ENCODE data around the gene CCRL2.
"Not testable (repeated sequence)": the region's sequence is repeated elsewhere in the genome, so short reads cannot be mapped to it uniquely, and the experiment has no call there.

Gene CCRL2

GRCh38 chr3:46405301-46406019 lies 1.6 kb upstream of the CCRL2 start:
- no peak for DNase-seq

- no peak for DNase-seq
These were observed 644 bp upstream of the CCRL2 start for GRCh38 chr3:46406443-46406787.

- DNase-seq, result no peak
These were observed 911 bp downstream of the CCRL2 start for GRCh38 chr3:46407970-46408369.

GRCh38 chr3:46408853-46409252 lies 1.8 kb downstream of the CCRL2 start:
- no peak for DNase-seq

GRCh38 chr3:46409739-46410489 lies 2.9 kb downstream of the CCRL2 start:
- no peak for DNase-seq

GRCh38 chr3:46410669-46411068 lies 3.6 kb downstream of the CCRL2 start:
- DNase-seq, result no peak

- DNase-seq, result no peak
These were observed 4.2 kb downstream of the CCRL2 start for GRCh38 chr3:46411271-46411670.

- no peak for DNase-seq
These were observed 5.8 kb downstream of the CCRL2 start for GRCh38 chr3:46412786-46413298.

GRCh38 chr3:46413951-46414350 lies 6.9 kb downstream of the CCRL2 start:
- DNase-seq, result no peak

GRCh38 chr3:46414739-46415138 lies 7.7 kb downstream of the CCRL2 start:
- DNase-seq, result no peak

GRCh38 chr3:46416125-46416810 lies 9.2 kb downstream of the CCRL2 start:
- DNase-seq, result no peak

GRCh38 chr3:46416811-46417510 lies 9.9 kb downstream of the CCRL2 start:
- no peak for DNase-seq

GRCh38 chr3:46417841-46418611 lies 11.0 kb downstream of the CCRL2 start:
- no peak for DNase-seq

GRCh38 chr3:46419816-46420215 lies 12.8 kb downstream of the CCRL2 start:
- no peak for DNase-seq

GRCh38 chr3:46420931-46421330 lies 13.9 kb downstream of the CCRL2 start:
- DNase-seq, result no peak

- DNase-seq, result no peak
These were observed 15.6 kb downstream of the CCRL2 start for GRCh38 chr3:46422617-46423016.

- DNase-seq, result no peak
These were observed 16.5 kb downstream of the CCRL2 start for GRCh38 chr3:46423588-46423987.

- not testable (repeated sequence) for DNase-seq
These were observed 19.4 kb downstream of the CCRL2 start for GRCh38 chr3:46426476-46426875.

- not testable (repeated sequence) for DNase-seq
These were observed 20.3 kb downstream of the CCRL2 start for GRCh38 chr3:46427404-46427803.

GRCh38 chr3:46427916-46428833 lies 21.1 kb downstream of the CCRL2 start:
- no peak for DNase-seq

- DNase-seq, result no peak
These were observed 22.2 kb downstream of the CCRL2 start for GRCh38 chr3:46429250-46429649.
